Activated CD8-positive, alpha-beta memory T cell treated with anti-CD3 and anti-CD28 coated beads, Interleukin-2, amount 10 ng/mL, durations not matched to agents 7 days and 5 days (primary cell): Measurements from ENCODE around the gene TMEM45A. TPM values are rescaled to one million over a fixed set of nuclear protein-coding genes. Genes with fewer than 3 reads are reported as not detected.
"Not testable (repeated sequence)": the region's sequence is repeated elsewhere in the genome, so short reads cannot be mapped to it uniquely, and the experiment has no call there.

Experiments used
- ATAC-seq: fragments of 150-1000 bp; cut with Tn5 transposase; one replicate; pipeline ENCODE4 v1.10.0; 2021; ENCODE audit warnings: moderate library complexity
- CTCF ChIA-PET: fragments of 350-600 bp; sonication (Branson Sonifier 250); formaldehyde crosslinking; loops from one replicate; lab custom pipeline; 2021; ENCODE audit warnings: antibody characterized with exemption; lab: Charles Lee
- DNase-seq: peaks from one replicate; pipeline ENCODE4 v3.0.0-alpha.2; 2020
- H3K27ac Mint-ChIP-seq: one replicate; pipeline ENCODE4 v1.8.0; 2021; ENCODE audit warnings: mild to moderate bottlenecking, mixed read lengths
- H3K27me3 Mint-ChIP-seq: one replicate; pipeline ENCODE4 v1.8.0; 2021; ENCODE audit warnings: mixed read lengths
- H3K36me3 Mint-ChIP-seq: one replicate; pipeline ENCODE4 v1.8.0; 2021; ENCODE audit warnings: mild to moderate bottlenecking, mixed read lengths
- H3K4me1 Mint-ChIP-seq: one replicate; pipeline ENCODE4 v1.8.0; 2021; ENCODE audit warnings: mixed read lengths
- H3K4me3 Mint-ChIP-seq: one replicate; pipeline ENCODE4 v1.8.0; 2021; ENCODE audit warnings: mild to moderate bottlenecking, moderate library complexity, mixed read lengths
- H3K9me3 Mint-ChIP-seq: one replicate; pipeline ENCODE4 v1.8.0; 2022; ENCODE audit warnings: low read depth, mixed read lengths
- total RNA-seq, 2 experiments: library from RNA; stranded (reverse); gene quantifications; one replicate each; pipeline ENCODE4 v1.2.3, GENCODE V29; 2021

Gene TMEM45A
- total RNA-seq = under 1 TPM; 0.26 to 0.89 TPM

DNA sequence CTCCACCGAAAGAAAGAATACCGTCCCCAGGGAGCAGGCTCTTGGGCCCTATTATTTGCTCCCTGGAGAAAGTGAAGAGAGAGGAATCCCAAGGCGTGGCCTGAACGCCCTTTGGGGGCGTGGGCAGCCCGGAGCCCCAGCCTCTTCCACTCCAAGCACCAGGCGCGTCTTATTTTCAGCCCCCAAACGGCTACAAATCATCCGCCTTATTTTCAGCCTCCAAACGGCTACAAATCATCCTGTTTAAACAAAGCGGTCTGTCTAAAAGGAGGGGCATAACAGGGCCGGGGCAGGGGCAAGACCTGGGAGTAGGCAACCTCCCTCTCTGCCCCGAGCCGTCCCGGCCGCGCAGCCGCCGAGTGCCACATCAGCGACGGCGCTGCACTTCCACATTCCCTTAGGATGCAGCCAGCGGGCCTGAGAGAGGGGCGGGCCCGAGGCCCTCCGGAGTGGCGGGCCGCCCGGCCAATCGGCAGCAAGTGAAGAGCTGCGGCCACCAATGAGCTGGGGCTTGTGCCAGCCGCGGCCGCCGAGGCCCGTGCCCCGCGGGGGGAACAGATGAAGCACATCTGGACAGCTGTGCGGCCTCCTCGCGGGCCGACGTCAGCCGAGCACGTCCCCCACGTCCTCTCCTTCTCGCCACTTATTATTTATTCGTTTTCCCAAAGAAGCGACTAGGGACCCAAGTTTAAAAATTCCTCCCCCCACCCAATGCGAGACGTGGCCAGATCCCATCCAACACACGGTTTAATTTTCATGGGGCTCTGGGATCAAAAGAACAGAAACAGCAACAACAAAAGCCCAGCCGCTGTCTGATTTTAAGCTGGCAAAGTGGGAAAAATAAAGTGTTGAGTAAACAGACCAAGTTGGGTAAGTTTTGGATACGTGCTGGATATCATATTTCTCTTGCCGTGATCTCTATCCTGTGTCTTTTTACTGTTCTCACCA is at the start of gene TMEM45A:
TSS of gene TMEM45A (plus strand) at position 561 of the 948 bp plus-strand sequence. CDS start 62,593 bp downstream, outside the sequence.
- DNase-seq = peak; percentile 84
- Mint-ChIP-seq H3K9me3 (peaks cover 2% of the 10 kb centered on the region), H3K4me3 (peak within 1 kb of the TSS; percentile 80), H3K36me3 (no peaks in the 10 kb centered on the region), H3K4me1 (peaks cover 7% of the 10 kb centered on the region), H3K27me3 (peaks cover 41% of the 10 kb centered on the region), H3K27ac (no peak within 1 kb of the TSS)
- peak; percentile 100 for ATAC-seq
- CTCF ChIA-PET = interaction anchor here (1.7 kb wide), 1 partner anchor 30 kb away, joined by 7 read pairs; no protein-coding TSS in a partner anchor

DNA sequence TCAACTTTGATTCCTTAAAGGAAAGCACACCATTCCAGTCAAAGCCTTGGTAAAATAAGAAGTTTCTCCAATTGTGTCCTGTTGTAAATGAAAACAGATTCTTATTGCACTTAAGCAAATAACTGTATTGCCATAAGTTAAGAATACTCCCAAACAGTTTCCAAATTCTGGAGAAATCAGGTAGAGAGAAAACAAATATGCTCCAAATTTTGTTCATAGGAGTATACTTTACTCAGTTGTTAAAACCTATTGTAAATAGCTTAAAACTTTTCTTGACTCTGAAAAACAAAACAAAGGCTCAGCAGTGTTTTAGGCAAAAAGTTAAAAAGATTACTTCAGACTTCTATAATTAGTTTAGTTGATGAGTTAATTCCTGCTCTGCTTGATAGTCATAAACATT is 48.7 kb upstream of the TMEM45A start:
- CTCF ChIA-PET = no interaction called here
- ATAC-seq (no peak), DNase-seq (no peak)
- no peak overlapping the region for H3K4me3 Mint-ChIP-seq
- no peak overlapping the region for H3K27ac Mint-ChIP-seq
- no peaks in the 10 kb centered on the region for H3K36me3 Mint-ChIP-seq
- H3K9me3 Mint-ChIP-seq = peaks cover 4% of the 10 kb centered on the region
- H3K4me1 Mint-ChIP-seq = peaks cover 6% of the 10 kb centered on the region
- no peaks in the 10 kb centered on the region for H3K27me3 Mint-ChIP-seq

GRCh38 chr3:100447067-100447466 is 45.4 kb upstream of the TMEM45A start:
- H3K27ac Mint-ChIP-seq, H3K4me3 Mint-ChIP-seq, ATAC-seq, H3K4me1 Mint-ChIP-seq, DNase-seq, H3K27me3 Mint-ChIP-seq, H3K36me3 Mint-ChIP-seq, CTCF ChIA-PET, H3K9me3 Mint-ChIP-seq: not testable (repeated sequence)

DNA sequence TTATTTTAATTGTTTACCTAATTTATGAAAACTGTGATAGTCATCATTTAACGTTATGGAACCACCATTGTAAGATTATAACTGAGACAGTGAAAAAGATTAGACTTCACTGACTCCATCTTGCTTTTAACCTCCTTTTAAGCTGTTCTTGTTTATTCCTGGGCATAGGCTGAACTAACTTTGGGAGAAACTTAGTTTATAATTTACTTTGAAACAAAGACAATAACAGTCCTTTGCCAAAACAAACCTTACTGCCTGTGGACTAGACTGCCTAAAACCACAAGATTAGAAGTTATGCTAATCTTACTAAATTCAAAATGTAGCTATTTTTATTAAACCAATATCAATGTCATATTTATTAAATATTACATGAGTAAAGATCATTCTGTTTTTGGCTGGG is 44.3 kb upstream of the TMEM45A start:
- Mint-ChIP-seq H3K4me3 (no peak overlapping the region), H3K27ac (no peak overlapping the region), H3K4me1 (no peaks in the 10 kb centered on the region), H3K9me3 (no peaks in the 10 kb centered on the region), H3K27me3 (no peaks in the 10 kb centered on the region), H3K36me3 (no peaks in the 10 kb centered on the region)
- DNase-seq = no peak
- no peak for ATAC-seq
- CTCF ChIA-PET = interaction anchor here (0.8 to 2.7 kb wide), 3 partner anchors 9 to 131 kb away, joined by 3 to 14 read pairs (median 3); no protein-coding TSS in a partner anchor

- Mint-ChIP-seq H3K27me3 (no peaks in the 10 kb centered on the region), H3K27ac (no peak overlapping the region), H3K36me3 (no peaks in the 10 kb centered on the region), H3K4me1 (no peaks in the 10 kb centered on the region), H3K4me3 (no peak overlapping the region), H3K9me3 (no peaks in the 10 kb centered on the region)
- CTCF ChIA-PET = interaction anchor here (2.7 kb wide), 1 partner anchor 14 kb away, joined by 14 read pairs; no protein-coding TSS in a partner anchor
- ATAC-seq (no peak), DNase-seq (no peak)
Observed at GRCh38 chr3:100449214-100449613, 43.2 kb upstream of the TMEM45A start.

GRCh38 chr3:100454677-100455076 is 37.7 kb upstream of the TMEM45A start:
- ATAC-seq = no peak
- no peak for DNase-seq
- Mint-ChIP-seq H3K4me1 (peaks cover 5% of the 10 kb centered on the region), H3K27ac (no peak overlapping the region), H3K4me3 (no peak overlapping the region), H3K9me3 (no peaks in the 10 kb centered on the region), H3K27me3 (no peaks in the 10 kb centered on the region), H3K36me3 (no peaks in the 10 kb centered on the region)
- CTCF ChIA-PET = no interaction called here

DNA sequence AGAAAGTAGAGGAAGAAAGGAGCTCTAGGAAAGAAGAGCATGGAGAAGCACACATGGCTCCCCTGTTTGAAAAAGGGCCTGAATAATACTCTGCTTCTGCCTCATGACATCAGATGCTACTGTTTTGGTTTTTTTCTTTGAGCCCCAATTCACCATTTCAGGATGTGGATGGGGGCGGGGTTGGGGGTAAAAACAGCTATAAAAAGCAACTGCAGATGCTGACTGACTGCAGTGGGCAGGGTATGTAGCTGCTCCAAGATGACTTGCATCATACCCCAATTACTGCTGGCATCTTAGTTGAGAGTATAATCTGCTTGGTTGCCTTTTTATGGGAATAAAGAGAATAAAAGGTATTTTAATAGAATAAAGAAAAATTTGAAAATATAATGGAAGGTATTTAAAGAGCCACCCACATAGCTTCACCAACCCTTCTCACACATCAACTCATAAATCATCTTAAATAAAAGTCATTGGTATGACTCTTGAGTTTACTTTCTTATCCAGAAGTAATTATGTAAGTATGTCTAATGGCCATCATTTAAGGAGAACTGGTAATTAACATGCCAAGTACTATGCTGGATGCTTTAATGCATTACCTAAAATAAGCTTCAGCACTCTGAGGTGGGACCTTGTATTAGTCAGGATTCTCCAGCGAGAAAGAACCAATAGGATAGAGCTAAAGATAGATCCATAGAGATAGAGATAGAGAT is 36.4 kb upstream of the TMEM45A start:
- Mint-ChIP-seq H3K9me3 (no peaks in the 10 kb centered on the region), H3K4me1 (peaks cover 5% of the 10 kb centered on the region), H3K27me3 (no peaks in the 10 kb centered on the region), H3K4me3 (no peak overlapping the region), H3K36me3 (no peaks in the 10 kb centered on the region), H3K27ac (no peak overlapping the region)
- DNase-seq (no peak), ATAC-seq (no peak)
- CTCF ChIA-PET = interaction anchor here (1.0 kb wide), 1 partner anchor 12 kb away, joined by 3 read pairs; no protein-coding TSS in a partner anchor

DNA sequence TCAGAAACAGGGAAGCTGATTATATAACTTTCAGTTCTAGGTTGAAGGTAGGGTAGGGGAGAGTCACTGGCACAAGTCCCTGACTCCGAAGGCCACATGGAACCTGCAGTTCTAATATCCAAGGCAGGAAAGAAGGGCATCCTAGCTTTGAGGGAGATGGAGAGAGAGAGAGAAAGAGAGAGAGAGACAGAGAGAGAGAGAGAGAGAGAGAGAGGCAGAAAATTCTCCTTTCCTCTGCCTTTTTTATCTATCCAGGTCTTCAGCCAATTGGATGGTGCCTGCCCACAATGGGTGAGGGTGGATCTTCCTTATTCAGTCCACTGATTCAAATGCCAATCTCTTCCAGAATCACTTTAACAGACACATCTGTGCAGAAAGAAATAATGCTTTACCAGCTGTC is 35.7 kb upstream of the TMEM45A start:
- Mint-ChIP-seq H3K36me3 (no peaks in the 10 kb centered on the region), H3K9me3 (no peaks in the 10 kb centered on the region), H3K4me1 (peaks cover 5% of the 10 kb centered on the region), H3K27me3 (no peaks in the 10 kb centered on the region), H3K27ac (no peak overlapping the region), H3K4me3 (no peak overlapping the region)
- ATAC-seq (no peak), DNase-seq (no peak)
- CTCF ChIA-PET = interaction anchor here (1.0 kb wide), 1 partner anchor 11 kb away, joined by 3 read pairs; no protein-coding TSS in a partner anchor

DNA sequence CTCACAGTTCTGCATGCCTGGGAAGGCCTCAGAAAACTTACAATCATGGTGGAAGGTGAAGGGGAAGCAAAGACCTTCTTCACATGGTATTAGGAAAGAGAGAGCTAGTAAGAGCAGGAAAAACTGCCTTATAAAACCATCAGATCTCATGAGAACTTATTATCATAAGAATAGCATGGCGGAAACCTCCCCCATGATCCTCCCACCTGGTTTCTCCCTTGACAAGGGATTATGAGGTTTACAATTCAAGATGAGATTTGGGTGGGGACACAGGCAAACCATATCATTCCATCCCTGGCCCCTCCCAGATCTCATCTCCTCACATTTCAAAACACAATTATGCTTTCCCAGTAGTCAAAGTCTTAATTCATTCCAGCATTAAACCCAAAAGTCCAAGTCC is 34.6 kb upstream of the TMEM45A start:
- Mint-ChIP-seq H3K4me3 (no peak overlapping the region), H3K9me3 (no peaks in the 10 kb centered on the region), H3K27me3 (no peaks in the 10 kb centered on the region), H3K27ac (no peak overlapping the region), H3K4me1 (peaks cover 5% of the 10 kb centered on the region), H3K36me3 (no peaks in the 10 kb centered on the region)
- DNase-seq = no peak
- ATAC-seq = no peak
- CTCF ChIA-PET = no interaction called here

DNA sequence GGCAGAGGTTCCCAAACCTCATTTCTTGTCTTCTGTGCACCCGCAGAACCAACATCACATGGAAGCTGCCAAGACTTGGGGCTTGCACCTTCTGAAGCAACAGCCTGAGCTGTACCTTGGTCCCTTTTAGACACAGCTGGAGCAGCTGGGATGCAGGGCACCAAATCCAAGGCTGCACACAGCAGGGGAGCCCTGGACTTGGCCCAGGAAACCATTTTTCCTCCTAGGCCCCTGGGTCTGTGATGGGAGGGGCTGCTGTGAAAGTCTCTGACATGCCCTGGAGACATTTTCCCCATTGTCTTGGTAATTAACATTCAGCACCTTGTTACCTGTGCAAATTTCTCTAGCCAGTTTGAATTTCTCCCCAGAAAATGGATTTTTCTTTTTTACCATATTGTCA is 33.6 kb upstream of the TMEM45A start:
- H3K27me3 Mint-ChIP-seq = no peaks in the 10 kb centered on the region
- CTCF ChIA-PET = no interaction called here
- no peaks in the 10 kb centered on the region for H3K9me3 Mint-ChIP-seq
- no peak overlapping the region for H3K27ac Mint-ChIP-seq
- ATAC-seq (no peak), DNase-seq (no peak)
- H3K36me3 Mint-ChIP-seq = no peaks in the 10 kb centered on the region
- no peak overlapping the region for H3K4me3 Mint-ChIP-seq
- peaks cover 5% of the 10 kb centered on the region for H3K4me1 Mint-ChIP-seq

DNA sequence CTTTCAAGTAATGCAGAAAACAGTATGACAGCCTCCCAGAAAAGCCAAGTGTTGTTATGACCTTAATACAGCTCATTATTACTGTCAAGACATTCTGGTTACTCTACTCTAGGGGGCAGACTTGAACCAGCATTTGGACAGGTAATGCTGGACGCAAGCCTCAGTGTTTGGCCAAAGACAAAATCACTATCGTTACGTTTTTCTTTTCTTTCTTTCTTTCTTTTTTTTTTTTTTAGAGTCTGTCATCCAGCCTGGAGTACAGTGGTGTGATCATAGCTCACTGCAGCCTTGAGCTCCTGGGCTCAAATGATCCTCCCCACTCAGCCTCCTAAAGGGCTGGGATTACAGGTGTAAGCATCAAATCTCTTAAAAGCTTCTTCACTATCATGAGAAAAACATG is 29.4 kb upstream of the TMEM45A start:
- peaks cover 16% of the 10 kb centered on the region for H3K4me1 Mint-ChIP-seq
- DNase-seq = no peak

GRCh38 chr3:100463646-100464155 is 28.7 kb upstream of the TMEM45A start:
- CTCF ChIA-PET = interaction anchor here (0.7 to 2.8 kb wide), 20 partner anchors 15 to 334 kb away, joined by 3 to 73 read pairs (median 4); partner anchors contain the start of gene TMEM45A
- Mint-ChIP-seq H3K4me3 (no peak overlapping the region), H3K36me3 (peaks cover 5% of the 10 kb centered on the region), H3K27me3 (no peaks in the 10 kb centered on the region), H3K4me1 (peaks cover 16% of the 10 kb centered on the region), H3K27ac (no peak overlapping the region), H3K9me3 (peaks cover 2% of the 10 kb centered on the region)
- no peak for DNase-seq
- ATAC-seq = no peak

More for the DNA sequence above, 29.4 kb upstream of the TMEM45A start:
- H3K9me3 Mint-ChIP-seq = no peaks in the 10 kb centered on the region
- H3K4me3 Mint-ChIP-seq = no peak overlapping the region
- CTCF ChIA-PET = interaction anchor here (0.6 to 2.8 kb wide), 36 partner anchors 11 to 919 kb away, joined by 3 to 73 read pairs (median 4); partner anchors contain the start of genes NIT2 and TMEM45A
- peaks cover 5% of the 10 kb centered on the region for H3K36me3 Mint-ChIP-seq
- peak; percentile 83 for ATAC-seq
- H3K27me3 Mint-ChIP-seq = no peaks in the 10 kb centered on the region
- no peak overlapping the region for H3K27ac Mint-ChIP-seq
